GM21717 (cell line): ENCODE results near the gene SUCLG2.

Source experiments
- ATAC-seq: cut with Tn5 transposase; IDR thresholded peaks from one replicate; pipeline ENCODE4 v1.9.1; 2021; ENCODE audit warnings: mild to moderate bottlenecking, moderate library complexity; ENCODE audit not compliant: unreplicated experiment

The SUCLG2 gene

GRCh38 chr3:67463656-67464055 is 190.8 kb downstream of the SUCLG2 start:
- ATAC-seq: no peak

- ATAC-seq: no peak
Observed at GRCh38 chr3:67462187-67462586, 192.2 kb downstream of the SUCLG2 start.

GRCh38 chr3:67461667-67462142 is 192.7 kb downstream of the SUCLG2 start:
- no peak for ATAC-seq

GRCh38 chr3:67460841-67461510 is 193.4 kb downstream of the SUCLG2 start:
- ATAC-seq: no peak

- no peak for ATAC-seq
Observed at GRCh38 chr3:67459796-67460195, 194.6 kb downstream of the SUCLG2 start.

- no peak for ATAC-seq
Observed at GRCh38 chr3:67458896-67459530, 195.4 kb downstream of the SUCLG2 start.

GRCh38 chr3:67458408-67458807 is 196.0 kb downstream of the SUCLG2 start:
- ATAC-seq: no peak

- no peak for ATAC-seq
Observed at GRCh38 chr3:67453628-67454027, 200.8 kb downstream of the SUCLG2 start.

GRCh38 chr3:67450153-67450552 is 204.3 kb downstream of the SUCLG2 start:
- no peak for ATAC-seq

- ATAC-seq: no peak
Observed at GRCh38 chr3:67447393-67447792, 207.0 kb downstream of the SUCLG2 start.

GRCh38 chr3:67437789-67438188 is 216.6 kb downstream of the SUCLG2 start:
- no peak for ATAC-seq

GRCh38 chr3:67437090-67437489 is 217.3 kb downstream of the SUCLG2 start:
- ATAC-seq: no peak

GRCh38 chr3:67433109-67433508 is 221.3 kb downstream of the SUCLG2 start:
- no peak for ATAC-seq

- ATAC-seq: no peak
Observed at GRCh38 chr3:67431887-67432286, 222.5 kb downstream of the SUCLG2 start.

- ATAC-seq: no peak
Observed at GRCh38 chr3:67423722-67424121, 230.7 kb downstream of the SUCLG2 start.

- no peak for ATAC-seq
Observed at GRCh38 chr3:67421912-67422311, 232.5 kb downstream of the SUCLG2 start.

GRCh38 chr3:67419779-67420178 is 234.6 kb downstream of the SUCLG2 start:
- no peak for ATAC-seq

GRCh38 chr3:67419218-67419529 is 235.2 kb downstream of the SUCLG2 start:
- ATAC-seq: no peak

- ATAC-seq: no peak
Observed at GRCh38 chr3:67418426-67419217, 235.8 kb downstream of the SUCLG2 start.

GRCh38 chr3:67416703-67417102 is 237.7 kb downstream of the SUCLG2 start:
- ATAC-seq: no peak

GRCh38 chr3:67415511-67415910 is 238.9 kb downstream of the SUCLG2 start:
- no peak for ATAC-seq

GRCh38 chr3:67414740-67415139 is 239.7 kb downstream of the SUCLG2 start:
- ATAC-seq: no peak
